Epithelial cell of proximal tubule (primary cell): ENCODE measurements around the gene HSPG2. TPM values are rescaled to one million over a fixed set of nuclear protein-coding genes. Genes with fewer than 3 reads are reported as not detected.

Experiments
- DNase-seq: peaks from one replicate; pipeline ENCODE4 v3.0.0-alpha.2; 2011; ENCODE audit warnings: low read depth
- H3K4me3 ChIP-seq: 2 replicates; pipeline ENCODE4 v1.5.1; 2011; ENCODE audit warnings: low read depth, mild to moderate bottlenecking, low read length
- total RNA-seq: library from RNA; depleted of rRNA; stranded (reverse); fragments of >200 nt; gene quantifications from 2 replicates; pipeline ENCODE4 v1.2.3, GENCODE V29; 2015
- TF ChIP-seq, protein P1 (sequence below): conservative IDR thresholded peaks from 2 replicates; pipeline ENCODE4 v1.5.1; 2012; ENCODE audit warnings: low read depth, mild to moderate bottlenecking, low read length

HSPG2 gene
- total RNA-seq, 1 donor from 2014 or later = 156 TPM

GRCh38 chr1:21864730-21865129 lies 72.4 kb downstream of the HSPG2 start:
- TF ChIP-seq, protein P1, sequence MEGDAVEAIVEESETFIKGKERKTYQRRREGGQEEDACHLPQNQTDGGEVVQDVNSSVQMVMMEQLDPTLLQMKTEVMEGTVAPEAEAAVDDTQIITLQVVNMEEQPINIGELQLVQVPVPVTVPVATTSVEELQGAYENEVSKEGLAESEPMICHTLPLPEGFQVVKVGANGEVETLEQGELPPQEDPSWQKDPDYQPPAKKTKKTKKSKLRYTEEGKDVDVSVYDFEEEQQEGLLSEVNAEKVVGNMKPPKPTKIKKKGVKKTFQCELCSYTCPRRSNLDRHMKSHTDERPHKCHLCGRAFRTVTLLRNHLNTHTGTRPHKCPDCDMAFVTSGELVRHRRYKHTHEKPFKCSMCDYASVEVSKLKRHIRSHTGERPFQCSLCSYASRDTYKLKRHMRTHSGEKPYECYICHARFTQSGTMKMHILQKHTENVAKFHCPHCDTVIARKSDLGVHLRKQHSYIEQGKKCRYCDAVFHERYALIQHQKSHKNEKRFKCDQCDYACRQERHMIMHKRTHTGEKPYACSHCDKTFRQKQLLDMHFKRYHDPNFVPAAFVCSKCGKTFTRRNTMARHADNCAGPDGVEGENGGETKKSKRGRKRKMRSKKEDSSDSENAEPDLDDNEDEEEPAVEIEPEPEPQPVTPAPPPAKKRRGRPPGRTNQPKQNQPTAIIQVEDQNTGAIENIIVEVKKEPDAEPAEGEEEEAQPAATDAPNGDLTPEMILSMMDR = no peak
- no peak overlapping the region for H3K4me3 ChIP-seq
- DNase-seq = no peak

DNA sequence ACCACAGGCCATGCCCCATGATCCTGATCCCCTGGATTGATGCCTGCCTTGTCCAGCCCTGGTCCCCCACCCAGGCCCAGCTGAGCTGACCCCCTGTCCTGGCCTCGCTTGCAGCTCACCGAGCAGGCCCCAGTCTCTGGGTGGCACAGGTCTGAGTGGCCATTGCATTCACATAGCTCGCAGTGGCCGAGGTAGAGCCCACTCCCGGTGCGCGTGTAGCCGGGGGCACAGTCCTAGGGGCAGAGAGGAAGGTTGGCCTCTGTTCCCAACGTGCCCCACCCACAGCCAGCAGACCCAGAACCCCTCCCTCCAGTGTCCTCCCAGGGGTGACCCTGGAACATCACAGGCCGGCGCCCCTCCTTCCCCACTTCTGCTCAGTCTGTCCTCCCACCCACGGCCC lies 73.1 kb downstream of the HSPG2 start:
- TF ChIP-seq, protein P1 = no peak
- no peak for DNase-seq
- H3K4me3 ChIP-seq = no peak overlapping the region

GRCh38 chr1:21861602-21862429 lies 75.3 kb downstream of the HSPG2 start:
- no peak for DNase-seq
- TF ChIP-seq, protein P1 = no peak
- no peak overlapping the region for H3K4me3 ChIP-seq

DNA sequence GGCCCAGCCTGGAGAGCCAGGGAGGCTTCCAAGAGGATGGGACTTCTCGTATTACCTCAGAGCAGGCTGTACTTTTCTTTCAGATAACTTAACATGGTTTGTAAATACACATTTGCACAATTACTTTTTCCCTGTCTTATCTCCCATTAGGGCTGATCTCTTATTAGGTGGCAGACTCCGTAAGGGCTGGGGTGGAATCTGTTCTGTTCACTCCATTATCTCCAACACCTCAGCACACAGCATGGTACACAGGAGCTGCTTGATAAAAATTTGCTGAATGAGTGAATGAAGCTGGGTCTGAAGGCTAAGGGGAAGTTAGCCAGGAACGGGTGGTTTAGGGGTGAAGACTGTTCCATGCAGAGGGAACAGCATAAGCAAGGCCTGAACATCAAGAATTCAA lies 76.1 kb downstream of the HSPG2 start:
- TF ChIP-seq, protein P1 = no peak
- no peak overlapping the region for H3K4me3 ChIP-seq
- no peak for DNase-seq

DNA sequence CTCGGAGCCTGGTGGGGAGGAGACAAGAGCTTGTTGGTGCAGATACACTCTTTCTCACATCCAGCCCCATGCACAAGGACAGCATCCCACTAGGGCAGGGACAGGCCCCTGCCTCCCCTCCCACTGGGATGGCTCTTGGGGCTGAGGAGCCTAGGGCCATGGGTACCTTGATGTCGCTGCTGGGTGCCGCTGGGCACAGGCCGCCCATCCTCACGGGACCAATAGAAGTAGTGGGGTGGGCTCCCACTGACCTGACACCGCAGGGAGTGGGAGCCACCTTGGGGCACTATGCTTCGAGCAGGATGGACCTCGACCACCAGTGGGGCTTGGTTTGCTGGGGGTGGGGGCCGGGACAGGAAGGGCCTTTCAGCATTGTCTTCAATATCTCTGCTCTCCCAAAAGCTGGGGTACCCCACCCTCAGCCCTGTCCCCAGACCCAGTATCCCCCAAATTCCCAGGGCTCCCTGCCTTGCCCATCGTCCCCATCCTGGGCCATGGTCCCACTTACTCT lies 77.4 kb downstream of the HSPG2 start:
- TF ChIP-seq, protein P1 = no peak
- H3K4me3 ChIP-seq = no peak overlapping the region
- no peak for DNase-seq

DNA sequence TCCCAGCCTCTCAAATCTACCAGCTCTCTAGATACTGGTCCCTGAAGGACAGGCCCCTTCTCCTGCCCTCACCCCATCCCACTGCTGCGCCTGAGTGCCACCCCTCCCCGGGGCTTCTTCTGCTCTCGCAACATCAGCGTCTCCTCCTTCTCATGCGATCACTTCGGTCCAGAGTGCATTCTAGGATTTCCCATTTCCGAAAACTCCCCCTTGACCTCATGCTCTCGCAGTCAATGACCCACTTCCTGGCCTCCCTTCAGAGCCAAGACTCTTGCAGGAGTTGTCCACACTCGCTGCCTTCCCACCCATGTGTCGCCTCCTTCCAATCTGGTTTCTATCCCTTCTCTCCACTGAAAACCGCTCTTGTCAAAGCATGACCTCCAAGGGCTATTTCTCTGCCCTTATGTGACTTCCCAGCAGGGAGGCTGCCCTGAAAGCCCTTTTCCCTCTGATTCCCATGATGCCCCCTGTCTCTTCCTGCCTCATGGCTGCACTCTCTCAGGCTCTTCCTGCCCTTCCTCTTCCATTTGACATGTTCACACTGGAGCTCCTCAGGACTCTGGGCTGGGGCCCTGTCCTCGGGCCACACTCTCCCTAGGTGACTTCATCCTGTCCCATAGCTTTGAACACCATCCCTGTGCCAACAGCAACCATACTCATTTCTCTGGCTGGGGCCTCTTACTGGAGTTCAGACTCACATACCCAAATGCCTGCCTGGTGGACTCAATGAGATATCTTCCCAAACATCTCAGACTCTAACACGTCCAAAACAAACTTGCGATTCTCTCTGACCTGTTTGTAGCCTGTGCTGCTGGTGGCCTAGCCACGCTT lies 79.1 kb downstream of the HSPG2 start:
- TF ChIP-seq, protein P1 = no peak
- no peak for DNase-seq

More for the DNA sequence above, 79.1 kb downstream of the HSPG2 start:
- no peak overlapping the region for H3K4me3 ChIP-seq
